ENCODE measurements around the gene BLVRB.

Gene BLVRB

GRCh38 chr19:40449506-40449905 is 16.0 kb downstream of the BLVRB start:
- H3K27ac ChIP-seq = no peak overlapping the region
- no peak for TF ChIP-seq ZFX (IDR thresholded peaks at IDR 0.05; ENCODE audit: borderline replicate concordance)
- TF ChIP-seq CTCF (IDR thresholded peaks at IDR 0.05) = no peak

- H3K27ac ChIP-seq = peak overlapping the region; percentile 96
- TF ChIP-seq CTCF (IDR thresholded peaks at IDR 0.05) (no peak), ZFX (IDR thresholded peaks at IDR 0.05; ENCODE audit: borderline replicate concordance) (no peak)
These were observed 19.2 kb downstream of the BLVRB start for GRCh38 chr19:40446263-40446784.

GRCh38 chr19:40445780-40446262 is 19.7 kb downstream of the BLVRB start:
- H3K27ac ChIP-seq = peak overlapping the region; percentile 96
- no peak for TF ChIP-seq CTCF (IDR thresholded peaks at IDR 0.05)
- no peak for TF ChIP-seq ZFX (IDR thresholded peaks at IDR 0.05; ENCODE audit: borderline replicate concordance)

GRCh38 chr19:40444825-40445312 is 20.7 kb downstream of the BLVRB start:
- TF ChIP-seq CTCF (IDR thresholded peaks at IDR 0.05) (no peak), ZFX (IDR thresholded peaks at IDR 0.05; ENCODE audit: borderline replicate concordance) (no peak)
- H3K27ac ChIP-seq = peak overlapping the region; percentile 96

GRCh38 chr19:40444000-40444824 is 21.3 kb downstream of the BLVRB start, which contains the start of gene SERTAD3:
SERTAD3 (minus strand) TSS chr19:40444335; CDS start chr19:40442080, 2,255 bp downstream.
- TF ChIP-seq ZFX (IDR thresholded peaks at IDR 0.05; ENCODE audit: borderline replicate concordance) (no peak), CTCF (IDR thresholded peaks at IDR 0.05) (no peak)
- H3K27ac ChIP-seq = peak within 1 kb of the TSS; percentile 96

- peak overlapping the region; percentile 96 for H3K27ac ChIP-seq
- TF ChIP-seq CTCF (IDR thresholded peaks at IDR 0.05) (no peak), ZFX (IDR thresholded peaks at IDR 0.05; ENCODE audit: borderline replicate concordance) (no peak)
These were observed 22.2 kb downstream of the BLVRB start for GRCh38 chr19:40443131-40443999.

Measured in 22Rv1 (cell line).